HG03108 (cell line): Measurements from ENCODE around the gene CORO1C.

Experiments used
- ATAC-seq: cut with Tn5 transposase; IDR thresholded peaks from one replicate; pipeline ENCODE4 v1.9.1; 2021; ENCODE audit warnings: moderate library complexity; ENCODE audit not compliant: unreplicated experiment

The CORO1C gene

DNA sequence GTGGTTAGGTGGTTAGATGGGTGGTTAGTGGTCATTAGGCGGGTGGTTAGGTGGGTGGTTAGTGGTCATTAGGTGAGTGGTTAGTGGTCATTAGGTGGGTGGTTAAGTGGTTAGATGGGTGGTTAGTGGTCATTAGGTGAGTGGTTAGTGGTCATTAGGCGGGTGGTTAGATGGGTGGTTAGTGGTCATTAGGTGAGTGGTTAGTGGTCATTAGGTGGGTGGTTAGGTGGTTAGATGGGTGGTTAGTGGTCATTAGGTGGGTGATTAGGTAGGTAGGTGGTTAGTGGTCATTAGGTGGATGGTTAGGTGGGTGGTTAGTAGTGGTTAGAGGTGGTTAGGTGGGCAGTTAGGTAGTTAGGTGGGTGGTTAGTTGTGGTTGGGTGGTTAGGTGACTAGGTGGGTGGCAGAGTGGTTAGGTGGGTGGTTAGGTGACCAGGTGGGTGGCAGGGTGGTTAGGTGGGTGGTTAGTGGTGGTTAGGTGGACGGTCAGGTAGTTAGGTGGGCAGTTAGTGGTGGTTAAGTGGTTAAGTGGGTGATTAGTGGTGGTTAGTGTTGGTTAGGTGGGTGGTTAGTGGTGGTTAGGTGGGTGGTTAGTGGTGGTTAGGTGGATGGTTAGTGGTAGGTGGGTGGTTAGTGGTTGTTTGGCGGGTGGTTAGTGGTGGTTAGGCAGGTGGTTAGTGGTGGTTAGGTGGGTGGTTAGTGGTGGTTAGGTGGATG lies 125.5 kb downstream of the CORO1C start:
- no peak for ATAC-seq

DNA sequence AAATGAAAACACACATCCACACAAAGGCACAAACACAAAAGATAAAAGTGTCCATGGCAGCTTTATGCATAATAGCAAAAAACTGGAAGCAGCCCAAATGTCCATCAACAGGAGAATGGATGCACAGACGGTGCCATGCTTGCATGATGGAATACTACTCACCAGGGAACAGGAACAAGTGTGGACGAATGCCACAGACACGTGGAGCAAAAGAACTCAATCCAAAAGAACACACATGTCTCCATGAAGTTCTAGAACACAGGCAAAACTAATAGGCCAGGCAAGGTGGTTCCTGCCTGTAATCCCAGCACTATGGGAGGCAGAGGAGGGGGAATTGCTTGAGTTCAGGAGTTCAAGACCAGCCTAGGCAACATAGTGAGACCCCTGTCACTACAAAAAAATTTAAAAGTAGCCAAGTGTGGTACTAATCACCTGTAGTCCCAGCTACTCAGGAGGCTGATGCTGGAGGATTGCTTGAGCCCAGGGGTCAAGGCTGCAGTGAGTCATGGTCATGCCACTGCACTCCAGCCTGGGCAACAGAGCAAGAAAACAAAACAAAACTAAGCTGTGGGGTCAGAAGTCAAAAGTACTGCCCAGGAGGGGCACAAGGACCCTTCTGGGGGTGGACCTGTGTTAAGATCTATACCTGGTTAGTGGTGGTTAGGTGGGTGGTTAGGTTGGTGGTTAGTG lies 126.2 kb downstream of the CORO1C start:
- ATAC-seq = no peak

GRCh38 chr12:108604208-108604941 lies 126.9 kb downstream of the CORO1C start:
- ATAC-seq = no peak

- no peak for ATAC-seq
Measured at GRCh38 chr12:108603743-108604142, 127.6 kb downstream of the CORO1C start.

- no peak for ATAC-seq
Measured at GRCh38 chr12:108602976-108603704, 128.2 kb downstream of the CORO1C start.

- ATAC-seq = no peak
Measured at GRCh38 chr12:108602209-108602705, 129.1 kb downstream of the CORO1C start.

- no peak for ATAC-seq
Measured at GRCh38 chr12:108600702-108601007, 130.7 kb downstream of the CORO1C start.

DNA sequence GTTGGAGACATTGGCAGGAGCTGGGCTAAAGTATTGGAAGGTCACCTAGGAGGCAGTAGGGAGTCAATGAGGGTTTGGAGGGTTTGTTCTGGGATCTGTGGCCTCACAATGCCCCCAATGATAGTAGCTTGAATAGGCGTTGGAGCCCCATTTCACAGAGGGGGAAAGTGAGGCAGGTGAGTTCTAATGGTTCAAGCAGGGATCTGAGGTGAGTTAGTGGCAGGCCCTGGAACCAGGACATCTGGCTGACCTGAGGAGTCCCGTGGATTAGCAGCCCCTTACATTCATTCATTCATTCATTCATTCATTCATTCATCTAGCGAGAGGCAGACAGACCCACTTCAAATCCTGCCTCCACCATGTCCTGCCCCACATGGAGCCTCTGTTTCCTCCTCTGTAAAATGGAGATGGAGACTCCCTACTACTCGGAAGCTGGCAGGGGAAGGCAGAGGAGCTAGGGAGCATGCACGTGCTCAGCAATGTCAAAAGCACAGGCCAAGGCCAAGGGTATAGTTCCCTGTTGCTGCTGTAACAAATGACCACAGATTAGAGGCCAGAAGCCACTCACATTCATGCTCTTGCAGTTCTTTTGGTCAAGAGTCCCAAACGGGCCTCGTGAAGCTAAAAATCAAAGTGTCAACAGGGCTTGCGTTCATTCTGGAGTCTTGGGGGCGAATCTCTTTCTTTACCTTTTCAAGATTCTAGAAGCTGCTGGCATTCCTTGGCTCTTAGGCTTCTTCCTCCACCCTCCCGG lies 131.2 kb downstream of the CORO1C start:
- ATAC-seq = no peak

DNA sequence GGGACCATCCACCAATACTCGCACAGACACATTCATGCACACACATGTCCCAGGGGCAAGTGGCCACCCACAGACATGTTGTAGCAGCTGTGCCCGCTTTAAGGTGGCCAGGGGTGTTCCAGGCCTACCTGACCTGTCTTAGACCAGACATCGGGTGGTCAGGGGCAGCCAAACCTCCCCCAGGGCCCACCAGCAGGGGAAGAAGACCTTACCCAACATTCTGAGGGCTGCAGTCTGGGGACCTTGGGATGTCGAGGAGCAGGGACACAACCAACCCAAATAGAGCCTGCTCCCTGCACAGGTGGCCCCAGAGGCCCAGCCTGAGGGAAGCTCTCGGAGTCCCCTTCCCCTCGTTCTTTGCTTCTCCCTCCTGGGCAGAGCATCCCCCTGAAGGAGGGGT lies 131.8 kb downstream of the CORO1C start:
- ATAC-seq = no peak

- ATAC-seq = no peak
Measured at GRCh38 chr12:108598553-108599250, 132.6 kb downstream of the CORO1C start.

DNA sequence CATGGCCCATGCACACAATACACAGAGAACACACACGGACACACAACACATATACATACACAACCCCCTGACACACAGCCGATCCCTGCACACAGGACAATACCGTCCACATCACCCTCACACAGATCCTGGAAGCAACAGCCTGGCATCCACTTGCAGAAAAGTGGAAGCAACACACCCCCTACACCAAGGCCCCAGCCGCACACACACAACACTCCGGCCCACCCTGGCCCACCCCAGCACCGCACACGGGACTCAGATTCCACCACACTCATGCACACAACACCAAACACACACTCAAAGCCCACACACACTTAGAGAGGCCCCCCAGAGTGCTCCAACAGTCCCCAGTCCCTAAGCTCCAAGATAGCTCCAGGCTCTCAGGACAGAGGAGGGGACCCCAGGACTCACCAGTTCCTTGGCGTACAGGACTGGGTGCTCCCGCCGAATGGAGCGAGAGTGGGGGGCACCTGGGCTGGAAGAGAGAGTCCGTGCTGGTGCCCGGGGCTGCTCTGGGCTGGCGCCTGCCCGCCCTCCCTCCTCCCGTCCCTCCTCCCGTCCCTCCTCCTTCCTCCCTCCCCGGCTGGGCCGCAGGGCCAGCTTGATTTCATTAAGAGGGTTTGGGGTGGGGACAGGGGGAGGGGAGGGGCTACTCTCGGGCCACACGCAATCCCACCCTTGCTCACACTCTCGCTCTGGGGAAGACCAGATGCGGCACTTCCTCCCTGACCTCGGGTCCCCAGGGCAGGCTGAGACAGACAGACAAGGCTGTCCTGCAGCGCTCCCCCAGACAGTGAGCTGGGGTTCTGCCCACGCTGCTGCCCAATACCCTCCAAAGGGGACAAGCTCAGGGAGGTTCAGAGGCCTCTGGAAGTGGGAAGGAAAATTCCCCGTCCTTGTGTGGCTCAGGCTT lies 133.5 kb downstream of the CORO1C start, which contains the start of gene TMEM119:
Gene TMEM119, minus strand, starts transcription at position 526 of the 913 bp plus-strand sequence. CDS start 5,701 bp downstream, outside the sequence.
- ATAC-seq = no peak

- no peak for ATAC-seq
Measured at GRCh38 chr12:108596854-108597558, 134.3 kb downstream of the CORO1C start.

DNA sequence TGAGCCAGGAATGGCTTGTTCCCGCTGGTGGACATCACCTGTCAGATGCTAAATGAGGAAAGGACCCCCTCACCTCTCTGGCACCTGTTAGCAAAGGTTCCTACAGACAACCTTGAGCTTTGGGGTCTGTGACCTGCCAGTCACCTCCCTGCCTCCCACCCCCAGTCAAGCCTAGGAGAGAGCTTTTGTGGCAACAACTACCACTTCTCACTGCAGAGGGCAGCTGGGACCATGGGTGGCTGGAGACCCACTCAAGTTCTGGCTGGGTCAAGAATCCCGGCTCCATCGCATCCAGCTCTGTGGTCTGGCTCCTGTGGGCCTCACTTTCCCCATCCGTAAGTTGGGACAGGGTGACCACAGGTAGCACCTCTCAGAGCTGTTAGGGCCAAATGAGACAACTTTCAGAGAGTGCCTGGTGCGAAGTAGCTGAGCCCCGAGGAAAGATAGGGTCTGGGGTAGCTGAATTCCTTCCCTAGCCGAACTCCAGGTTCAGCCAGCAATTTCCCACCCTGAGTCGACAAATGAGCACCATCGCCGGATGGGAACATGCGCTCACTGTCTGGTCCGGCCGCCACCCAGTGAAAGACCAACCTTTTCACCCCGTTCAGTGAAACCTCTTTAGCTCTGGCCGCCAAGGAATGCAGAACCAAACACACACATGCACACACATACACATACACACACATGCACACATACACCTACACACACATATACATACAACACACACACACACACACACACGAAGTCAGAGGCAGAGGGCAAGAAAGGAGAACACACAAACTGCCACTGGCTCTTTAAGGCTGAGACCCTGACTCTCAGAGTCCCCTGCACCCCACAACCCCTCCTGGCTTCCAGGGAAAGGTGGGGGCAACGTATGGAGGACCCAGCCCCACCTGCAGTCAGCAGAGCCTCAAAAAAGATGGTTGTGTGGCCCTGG lies 135.3 kb downstream of the CORO1C start:
- no peak for ATAC-seq
